HuH-7 (cell line): ENCODE measurements around the gene NEDD4L.
A peak's percentile ranks its signal among the peaks of the same experiment; 100 is the strongest.

Experiments
- DNase-seq: peaks from one replicate; pipeline ENCODE4 v3.0.0; 2011; ENCODE audit warnings: low spot score

The NEDD4L gene

GRCh38 chr18:58095222-58095621, 51.2 kb downstream of the NEDD4L start:
- DNase-seq, result no peak

- DNase-seq, result no peak
Observed at GRCh38 chr18:58095655-58096054, 51.6 kb downstream of the NEDD4L start.

- DNase-seq, result no peak
Observed at GRCh38 chr18:58096658-58097057, 52.6 kb downstream of the NEDD4L start.

GRCh38 chr18:58097121-58097906, 53.3 kb downstream of the NEDD4L start:
- no peak for DNase-seq

GRCh38 chr18:58097907-58098166, 53.8 kb downstream of the NEDD4L start:
- DNase-seq, result no peak

- no peak for DNase-seq
Observed at GRCh38 chr18:58098706-58099105, 54.7 kb downstream of the NEDD4L start.

- DNase-seq, result no peak
Observed at GRCh38 chr18:58100154-58100553, 56.1 kb downstream of the NEDD4L start.

GRCh38 chr18:58101291-58101794, 57.3 kb downstream of the NEDD4L start:
- DNase-seq, result no peak

GRCh38 chr18:58102018-58102417, 58.0 kb downstream of the NEDD4L start:
- no peak for DNase-seq

GRCh38 chr18:58102875-58103274, 58.8 kb downstream of the NEDD4L start:
- DNase-seq, result peak; percentile 23

GRCh38 chr18:58103339-58103985, 59.4 kb downstream of the NEDD4L start:
- DNase-seq, result peak; percentile 32

- no peak for DNase-seq
Observed at GRCh38 chr18:58104096-58104495, 60.1 kb downstream of the NEDD4L start.

- no peak for DNase-seq
Observed at GRCh38 chr18:58105206-58105887, 61.3 kb downstream of the NEDD4L start.

GRCh38 chr18:58105888-58106260, 61.8 kb downstream of the NEDD4L start:
- no peak for DNase-seq

- DNase-seq, result no peak
Observed at GRCh38 chr18:58106289-58107070, 62.5 kb downstream of the NEDD4L start.

GRCh38 chr18:58109256-58109655, 65.2 kb downstream of the NEDD4L start:
- DNase-seq, result no peak

GRCh38 chr18:58110398-58110797, 66.4 kb downstream of the NEDD4L start:
- DNase-seq, result no peak

- no peak for DNase-seq
Observed at GRCh38 chr18:58112174-58112573, 68.1 kb downstream of the NEDD4L start.

GRCh38 chr18:58113337-58113736, 69.3 kb downstream of the NEDD4L start:
- DNase-seq, result no peak

- no peak for DNase-seq
Observed at GRCh38 chr18:58114766-58115165, 70.7 kb downstream of the NEDD4L start.

GRCh38 chr18:58116818-58117217, 72.8 kb downstream of the NEDD4L start:
- DNase-seq, result no peak

- no peak for DNase-seq
Observed at GRCh38 chr18:58117786-58118403, 73.9 kb downstream of the NEDD4L start.
